Brain microvascular endothelial cell (primary cell): Measurements from ENCODE around the gene CUTC.
"Not testable (repeated sequence)": the region's sequence is repeated elsewhere in the genome, so short reads cannot be mapped to it uniquely, and the experiment has no call there.

ENCODE experiments used
- DNase-seq: peaks from one replicate; pipeline ENCODE4 v3.0.0-alpha.2; 2020
- H3K27ac ChIP-seq: fragments of 250-450 bp; sonication (Bioruptor Pico); 2 replicates; pipeline ENCODE4 v1.5.1; 2020; ENCODE audit warnings: mild to moderate bottlenecking, moderate library complexity
- H3K27me3 ChIP-seq: fragments of 250-450 bp; sonication (Bioruptor Pico); replicated peaks from 2 replicates; pipeline ENCODE4 v1.5.1; 2020; ENCODE audit warnings: mild to moderate bottlenecking
- H3K36me3 ChIP-seq: fragments of 250-450 bp; sonication (Bioruptor Pico); replicated peaks from 2 replicates; pipeline ENCODE4 v1.5.1; 2020; ENCODE audit warnings: mild to moderate bottlenecking
- H3K4me3 ChIP-seq: 2 replicates; pipeline ENCODE4 v1.5.1; 2011; ENCODE audit warnings: low read depth, mild to moderate bottlenecking, control low read depth, low read length, moderate library complexity
- in situ Hi-C: cut with HindIII; loops from 2 replicates; pipeline ENCODE4 v1.10.0; 2017; ENCODE audit warnings: low sequenced_read_pairs, low pct_ligation_motif_present
- TF ChIP-seq, protein P1 (sequence below): IDR thresholded peaks from 2 replicates; pipeline ENCODE4 v1.5.1; 2011; ENCODE audit warnings: low read depth, mild to moderate bottlenecking, moderate library complexity, low read length, control low read depth, inconsistent platforms; ENCODE audit errors: missing control alignments

Gene CUTC

DNA sequence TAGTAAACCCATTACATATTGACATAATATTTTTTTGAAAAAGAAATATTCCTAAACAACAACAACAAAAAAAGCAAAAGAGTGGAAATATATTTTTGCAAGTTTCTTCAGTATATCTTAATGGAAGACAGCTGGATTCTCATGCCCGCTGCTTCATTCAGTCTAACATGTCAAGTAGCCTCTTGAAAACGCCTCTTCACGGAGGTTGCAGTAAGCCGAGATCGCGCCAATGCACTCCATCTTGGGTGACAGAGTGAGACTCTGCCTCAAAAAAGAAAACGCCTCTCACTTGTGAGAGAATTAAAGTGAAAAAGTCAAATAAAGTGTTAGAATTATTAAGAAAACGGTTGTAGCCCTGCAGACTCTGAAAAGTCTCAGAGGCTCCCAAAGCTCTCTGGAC is 1.3 kb downstream of the CUTC start:
- no peak overlapping the region for H3K27ac ChIP-seq
- H3K36me3 ChIP-seq, result peaks cover 4% of the 10 kb centered on the region
- no peak for DNase-seq
- TF ChIP-seq, protein P1, sequence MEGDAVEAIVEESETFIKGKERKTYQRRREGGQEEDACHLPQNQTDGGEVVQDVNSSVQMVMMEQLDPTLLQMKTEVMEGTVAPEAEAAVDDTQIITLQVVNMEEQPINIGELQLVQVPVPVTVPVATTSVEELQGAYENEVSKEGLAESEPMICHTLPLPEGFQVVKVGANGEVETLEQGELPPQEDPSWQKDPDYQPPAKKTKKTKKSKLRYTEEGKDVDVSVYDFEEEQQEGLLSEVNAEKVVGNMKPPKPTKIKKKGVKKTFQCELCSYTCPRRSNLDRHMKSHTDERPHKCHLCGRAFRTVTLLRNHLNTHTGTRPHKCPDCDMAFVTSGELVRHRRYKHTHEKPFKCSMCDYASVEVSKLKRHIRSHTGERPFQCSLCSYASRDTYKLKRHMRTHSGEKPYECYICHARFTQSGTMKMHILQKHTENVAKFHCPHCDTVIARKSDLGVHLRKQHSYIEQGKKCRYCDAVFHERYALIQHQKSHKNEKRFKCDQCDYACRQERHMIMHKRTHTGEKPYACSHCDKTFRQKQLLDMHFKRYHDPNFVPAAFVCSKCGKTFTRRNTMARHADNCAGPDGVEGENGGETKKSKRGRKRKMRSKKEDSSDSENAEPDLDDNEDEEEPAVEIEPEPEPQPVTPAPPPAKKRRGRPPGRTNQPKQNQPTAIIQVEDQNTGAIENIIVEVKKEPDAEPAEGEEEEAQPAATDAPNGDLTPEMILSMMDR, result no peak
- in situ Hi-C loops, result no loop called here
- H3K27me3 ChIP-seq, result no peaks in the 10 kb centered on the region
- no peak overlapping the region for H3K4me3 ChIP-seq

DNA sequence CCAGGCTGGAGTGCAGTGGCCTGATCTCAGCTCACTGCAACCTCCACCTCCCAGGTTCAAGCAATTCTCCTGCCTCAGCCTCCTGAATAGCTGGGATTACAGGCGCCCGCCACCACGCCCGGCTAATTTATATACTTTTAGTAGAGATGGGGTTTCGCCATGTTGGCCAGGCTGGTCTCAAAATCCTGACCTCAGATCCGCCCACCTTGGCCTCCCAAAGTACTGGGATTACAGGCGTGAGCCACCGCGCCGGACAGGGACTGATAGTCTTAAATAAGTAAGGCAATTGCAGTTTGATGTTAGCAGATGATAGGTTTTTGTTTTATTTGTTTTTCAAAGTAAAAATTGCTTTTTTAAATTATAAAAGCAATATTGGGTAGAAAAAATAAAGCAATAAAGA is 2.1 kb downstream of the CUTC start:
- in situ Hi-C loops, H3K4me3 ChIP-seq, H3K27me3 ChIP-seq, H3K27ac ChIP-seq, DNase-seq, H3K36me3 ChIP-seq: not testable (repeated sequence)

DNA sequence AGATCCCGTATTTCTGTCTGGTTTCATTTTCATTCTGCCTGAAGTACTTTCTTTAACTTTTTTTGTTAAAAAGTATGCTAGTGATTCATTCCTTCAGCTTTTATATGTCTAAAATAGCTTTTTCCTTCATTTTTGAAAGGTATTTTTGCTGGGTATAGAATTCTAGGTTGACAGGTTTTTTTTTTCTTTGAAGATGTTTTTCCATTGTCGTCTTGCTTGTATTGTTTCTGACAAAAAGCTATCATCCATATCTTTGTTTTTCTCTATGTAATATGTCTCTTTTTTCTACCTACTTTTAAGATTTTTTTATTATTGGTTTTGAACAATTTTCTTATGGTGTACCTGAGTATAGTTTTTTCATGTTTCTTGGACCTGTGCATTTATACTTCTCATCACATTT is 8.2 kb downstream of the CUTC start:
- no peak overlapping the region for H3K27ac ChIP-seq
- DNase-seq, result no peak
- no peak overlapping the region for H3K4me3 ChIP-seq
- TF ChIP-seq, protein P1, result no peak
- H3K27me3 ChIP-seq, result no peaks in the 10 kb centered on the region
- in situ Hi-C loops, result no loop called here
- H3K36me3 ChIP-seq, result peaks cover 27% of the 10 kb centered on the region

DNA sequence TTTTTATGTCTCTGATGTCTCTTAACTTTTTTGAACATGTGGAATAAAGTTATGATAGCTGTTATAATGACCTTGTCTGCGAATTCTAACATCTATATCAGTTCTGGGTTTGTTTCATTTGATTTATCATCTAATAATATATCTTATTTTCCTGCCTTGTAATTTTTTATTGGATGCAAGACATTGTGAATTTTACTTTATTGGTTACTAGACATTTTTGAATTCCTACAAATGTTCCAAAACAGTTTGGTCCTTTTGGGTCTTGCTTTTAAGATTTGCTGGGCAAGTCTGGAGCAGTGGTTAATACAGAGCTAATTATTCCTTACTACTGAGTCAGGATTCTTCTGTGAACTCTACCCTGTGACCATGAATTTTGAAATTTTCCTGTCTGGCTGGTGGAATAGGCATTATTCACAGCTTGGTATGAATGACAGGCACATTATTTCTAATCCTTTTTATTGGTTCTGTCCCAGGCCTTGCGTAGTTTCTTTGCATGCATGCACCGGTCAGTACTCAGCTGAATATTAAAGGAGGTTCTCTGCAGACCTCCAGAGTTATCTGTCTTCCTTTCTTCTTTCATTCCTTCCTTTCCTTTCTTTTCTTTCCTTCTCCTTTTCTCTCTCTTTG is 9.0 kb downstream of the CUTC start:
- no peak for DNase-seq
- H3K27me3 ChIP-seq, result no peaks in the 10 kb centered on the region
- peaks cover 31% of the 10 kb centered on the region for H3K36me3 ChIP-seq
- H3K27ac ChIP-seq, result no peak overlapping the region
- no peak overlapping the region for H3K4me3 ChIP-seq
- in situ Hi-C loops, result no loop called here
- TF ChIP-seq, protein P1, result no peak

DNA sequence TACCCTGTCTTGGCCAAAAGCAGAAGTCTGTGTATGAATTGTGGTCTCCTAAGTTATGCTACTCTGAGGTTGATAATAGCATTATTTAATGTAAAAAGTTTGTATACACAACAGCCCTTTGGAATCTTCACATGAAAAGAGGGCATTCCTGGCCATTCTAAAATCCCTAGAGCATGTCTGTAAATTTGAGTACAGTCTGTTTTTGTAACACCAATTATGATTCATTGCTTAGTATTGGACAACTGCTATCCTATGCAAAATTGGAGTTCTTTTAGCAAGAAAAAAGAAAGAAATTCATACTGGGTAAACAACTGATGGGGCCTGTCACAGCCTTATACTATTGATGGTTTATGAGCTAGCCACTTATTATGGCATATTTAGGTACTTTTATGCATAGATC is 10.2 kb downstream of the CUTC start:
- H3K36me3 ChIP-seq, result peaks cover 34% of the 10 kb centered on the region
- no peaks in the 10 kb centered on the region for H3K27me3 ChIP-seq
- in situ Hi-C loops, result no loop called here
- H3K27ac ChIP-seq, result no peak overlapping the region
- DNase-seq, result no peak
- TF ChIP-seq, protein P1, result no peak
- H3K4me3 ChIP-seq, result no peak overlapping the region

DNA sequence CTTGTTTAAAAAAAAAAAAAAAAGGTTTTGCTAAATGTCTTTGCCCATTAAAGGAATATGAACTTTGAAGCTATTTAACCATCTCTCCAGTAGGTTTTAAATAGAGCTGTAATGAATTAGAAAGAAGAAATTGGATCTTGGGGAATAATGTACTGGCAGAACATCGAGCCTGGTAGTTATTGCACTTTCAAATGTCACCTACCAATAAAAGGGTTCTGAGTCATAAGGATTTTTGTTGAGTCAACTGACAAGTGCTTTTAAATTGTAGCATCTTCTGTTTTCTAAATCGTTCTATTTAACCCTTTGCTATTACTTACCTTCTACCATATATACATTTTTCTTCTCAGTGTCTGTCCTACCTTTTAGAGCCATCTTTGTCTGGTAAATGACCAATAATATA is 10.7 kb downstream of the CUTC start:
- in situ Hi-C loops, result no loop called here
- no peak overlapping the region for H3K27ac ChIP-seq
- TF ChIP-seq, protein P1, result no peak

More for the DNA sequence above, 10.7 kb downstream of the CUTC start:
- no peak for DNase-seq
- Histone ChIP-seq H3K27me3 (no peaks in the 10 kb centered on the region), H3K4me3 (no peak overlapping the region), H3K36me3 (peaks cover 33% of the 10 kb centered on the region)
